CD4-positive, alpha-beta T cell treated with Interleukin-6 for 4 hours (primary cell): ENCODE measurements around the gene GJC2.
"Not testable (repeated sequence)": the region's sequence is repeated elsewhere in the genome, so short reads cannot be mapped to it uniquely, and the experiment has no call there.

ENCODE experiments used
- DNase-seq: peaks from one replicate; pipeline ENCODE4 v3.0.0-alpha.2; 2020; ENCODE audit warnings: mixed read lengths

Gene GJC2

GRCh38 chr1:228173528-228174481 lies 24.1 kb downstream of the GJC2 start:
- DNase-seq = not testable (repeated sequence)

DNA sequence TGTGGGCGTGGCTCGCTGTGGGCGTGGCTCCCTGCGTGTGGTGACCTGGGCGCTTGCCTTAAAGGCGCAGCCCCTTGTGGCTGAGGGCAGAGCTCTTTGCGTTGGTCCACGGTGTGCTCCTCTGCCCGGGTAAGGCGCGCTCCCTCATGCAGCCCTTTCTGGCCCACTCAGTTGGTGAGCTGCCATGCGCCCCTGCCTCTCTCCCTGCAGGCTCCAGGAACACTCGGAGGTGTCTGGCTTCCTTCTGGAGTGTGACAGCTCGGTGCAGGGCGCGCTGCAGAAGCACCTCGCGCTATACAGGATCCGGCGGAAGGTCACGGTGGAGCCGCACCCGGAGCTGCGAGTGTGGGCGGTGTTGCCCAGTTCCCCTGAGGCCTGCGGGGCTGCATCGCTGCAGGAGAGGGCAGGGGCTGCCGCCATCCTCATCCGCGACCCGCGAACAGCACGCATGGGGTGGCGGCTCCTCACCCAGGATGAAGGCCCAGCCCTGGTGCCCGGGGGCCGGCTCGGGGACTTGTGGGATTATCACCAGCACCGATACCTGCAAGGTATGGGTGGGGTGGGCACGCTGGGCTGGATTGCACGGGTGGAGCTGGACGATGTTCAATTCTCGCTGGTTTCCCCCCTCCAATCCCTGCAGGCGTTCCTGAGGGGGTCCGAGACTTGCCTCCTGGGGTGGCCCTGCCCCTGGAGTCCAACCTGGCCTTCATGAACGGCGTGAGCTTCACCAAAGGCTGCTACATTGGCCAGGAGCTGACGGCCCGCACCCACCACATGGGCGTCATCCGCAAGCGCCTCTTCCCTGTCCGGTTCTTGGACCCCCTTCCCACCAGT lies 25.0 kb downstream of the GJC2 start:
- no peak for DNase-seq

DNA sequence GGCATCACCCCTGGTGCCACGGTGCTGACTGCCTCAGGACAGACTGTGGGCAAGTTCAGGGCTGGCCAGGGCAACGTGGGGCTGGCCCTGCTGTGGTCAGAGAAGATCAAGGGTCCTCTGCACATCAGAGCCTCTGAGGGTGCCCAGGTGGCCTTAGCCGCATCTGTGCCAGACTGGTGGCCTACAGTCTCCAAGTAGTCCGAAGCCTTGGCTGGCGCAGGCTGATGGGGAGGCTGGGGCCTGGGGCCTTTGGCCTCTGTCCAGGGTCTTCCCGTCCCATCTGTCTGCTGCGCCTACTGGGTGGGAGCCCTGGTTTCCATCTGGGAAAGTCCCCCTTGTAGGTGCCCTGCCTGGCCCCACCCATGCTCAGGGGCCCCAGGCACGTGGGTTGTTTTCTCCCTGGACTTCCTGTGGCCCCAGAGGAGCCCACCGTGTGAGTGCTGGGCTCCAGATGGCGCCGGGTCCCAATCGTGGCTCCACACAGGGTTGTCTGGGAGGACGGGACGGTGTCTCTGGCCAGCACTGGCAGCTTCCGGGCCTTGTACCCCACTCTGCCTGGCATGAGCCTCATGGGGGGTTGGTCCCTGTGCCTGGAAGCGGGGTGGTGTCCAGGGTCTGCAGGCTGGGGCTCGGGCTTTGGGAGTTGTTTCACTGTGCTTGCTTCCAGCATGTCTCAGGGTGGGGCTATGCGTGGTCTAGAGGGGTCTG lies 25.7 kb downstream of the GJC2 start:
- no peak for DNase-seq

GRCh38 chr1:228176024-228176395 lies 26.3 kb downstream of the GJC2 start:
- no peak for DNase-seq

DNA sequence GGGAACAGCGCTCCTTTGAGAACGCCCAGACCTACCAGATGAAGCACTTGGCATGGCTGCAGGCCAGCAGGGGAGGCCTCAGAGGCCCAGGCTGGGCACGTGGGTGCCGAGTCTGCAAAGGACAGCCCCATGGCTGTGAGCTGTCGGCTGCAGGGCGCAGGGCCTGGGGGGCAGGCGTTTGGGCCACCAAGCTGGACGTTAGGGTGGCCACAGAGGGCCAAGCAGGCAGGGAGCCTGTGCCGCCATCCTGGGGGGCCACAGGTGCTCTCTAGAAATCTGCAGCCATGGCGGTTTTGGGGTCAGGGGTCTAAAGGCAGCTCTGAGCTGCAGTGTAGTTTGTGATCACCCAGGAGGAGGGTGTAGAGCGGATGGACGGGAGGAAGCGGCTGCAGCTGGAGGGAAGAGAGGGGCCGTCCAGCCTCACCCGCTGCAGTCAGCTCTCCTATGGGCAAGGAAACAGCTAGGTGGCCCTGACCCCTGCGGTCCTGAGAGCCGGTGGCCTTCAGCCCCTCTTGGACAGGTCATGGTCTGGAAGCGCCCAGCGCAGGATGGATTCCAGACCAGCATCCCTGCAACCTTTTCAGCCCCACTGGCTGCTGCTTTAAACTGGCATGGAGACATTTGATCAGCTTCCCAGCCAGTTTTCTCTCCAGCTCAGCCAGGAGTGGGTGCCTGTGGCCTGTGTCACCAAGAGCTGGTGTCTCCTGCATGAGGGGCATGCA lies 26.9 kb downstream of the GJC2 start:
- no peak for DNase-seq

GRCh38 chr1:228177183-228177475 lies 27.4 kb downstream of the GJC2 start:
- DNase-seq = no peak

DNA sequence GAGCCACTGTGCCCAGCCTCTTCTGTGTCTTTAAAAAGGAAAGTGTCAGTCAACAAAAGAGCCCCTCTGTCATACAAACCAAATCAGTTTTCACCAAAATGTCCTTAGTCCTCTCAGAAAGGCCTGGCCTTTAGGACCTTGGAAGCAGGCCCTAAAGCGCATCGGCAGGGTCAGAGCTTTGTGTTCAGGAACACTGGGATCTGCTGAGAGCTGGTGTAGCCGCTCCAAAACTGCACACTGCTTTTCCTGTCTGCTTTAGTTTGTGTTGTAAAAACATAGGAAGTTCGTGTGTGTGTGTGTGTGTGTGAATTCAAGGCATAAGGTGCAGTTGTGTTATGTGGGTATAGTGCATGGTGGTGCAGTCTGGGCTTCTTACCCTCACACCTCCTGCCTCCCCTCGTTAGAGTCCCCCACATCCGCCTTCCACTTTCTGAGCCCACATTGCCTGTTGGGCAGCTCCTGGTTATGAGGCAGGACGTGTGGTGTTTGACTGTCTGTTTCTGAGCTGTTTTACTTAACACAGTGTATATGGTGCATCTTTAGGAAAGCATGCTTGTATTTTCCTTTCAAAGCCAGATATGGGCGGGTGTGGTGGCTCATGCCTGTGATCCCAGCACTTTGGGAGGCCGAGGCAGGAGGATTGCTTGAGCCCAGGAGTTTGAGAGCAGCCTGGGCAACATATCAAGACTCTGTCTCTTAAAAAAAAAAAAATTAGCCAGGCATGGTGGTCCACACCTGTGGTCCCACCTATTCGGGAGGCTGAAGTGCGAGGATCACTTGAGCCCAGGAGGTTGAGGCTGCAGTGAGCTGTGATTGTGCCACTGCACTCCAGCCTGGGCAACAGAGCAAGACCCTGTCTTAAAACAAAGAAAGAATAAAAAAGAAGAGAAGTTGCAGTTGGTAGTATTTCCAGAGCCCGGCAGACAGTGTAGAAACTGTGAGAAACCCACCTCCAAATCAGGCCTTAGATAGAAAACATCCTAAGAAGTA lies 28.3 kb downstream of the GJC2 start:
- no peak for DNase-seq

DNA sequence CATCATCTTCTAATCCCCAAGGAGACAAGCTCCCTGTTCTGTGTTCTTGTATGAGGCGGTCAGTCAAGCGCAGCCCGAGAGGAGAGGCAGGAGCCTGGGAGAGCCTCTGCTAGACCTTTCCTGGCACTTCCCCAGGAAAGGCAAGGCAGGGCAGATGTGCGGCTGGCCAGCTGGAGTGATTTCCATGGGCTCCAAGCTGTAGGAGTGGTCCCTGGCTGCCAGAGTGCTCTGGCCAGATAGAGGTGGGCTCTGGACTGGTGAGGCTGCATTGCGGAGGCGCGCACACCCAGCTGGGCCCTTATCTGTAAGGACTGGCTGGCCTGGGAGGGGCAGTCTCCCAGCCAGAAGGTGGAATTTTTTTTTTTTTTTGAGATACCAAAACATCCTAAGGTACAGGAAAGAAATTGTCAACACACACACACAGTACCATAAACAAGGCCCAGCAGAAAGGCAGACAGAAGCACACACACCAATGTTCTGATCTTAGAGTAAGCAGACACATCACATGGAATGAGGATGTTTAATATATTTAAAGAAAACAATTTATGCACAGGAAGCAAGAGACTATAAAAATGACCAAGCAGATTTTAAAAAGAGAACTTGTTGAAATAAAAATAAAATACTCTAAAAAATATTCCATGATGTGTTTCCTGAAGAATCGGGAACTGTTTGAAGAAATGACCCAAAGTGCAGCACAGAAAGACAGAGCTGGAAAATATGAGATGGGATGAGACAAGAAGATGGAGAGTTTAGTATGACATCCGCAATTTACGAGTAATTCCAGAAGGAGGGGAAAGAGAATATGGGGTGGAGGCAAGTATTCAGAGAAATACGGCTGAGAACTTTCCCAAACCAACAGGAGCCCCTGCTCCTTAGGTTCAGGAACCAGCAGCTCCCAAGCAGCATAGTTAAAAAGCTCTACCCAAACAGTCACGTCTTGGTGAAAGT lies 29.3 kb downstream of the GJC2 start:
- DNase-seq = no peak

GRCh38 chr1:228180271-228180958 lies 30.7 kb downstream of the GJC2 start:
- DNase-seq = no peak

DNA sequence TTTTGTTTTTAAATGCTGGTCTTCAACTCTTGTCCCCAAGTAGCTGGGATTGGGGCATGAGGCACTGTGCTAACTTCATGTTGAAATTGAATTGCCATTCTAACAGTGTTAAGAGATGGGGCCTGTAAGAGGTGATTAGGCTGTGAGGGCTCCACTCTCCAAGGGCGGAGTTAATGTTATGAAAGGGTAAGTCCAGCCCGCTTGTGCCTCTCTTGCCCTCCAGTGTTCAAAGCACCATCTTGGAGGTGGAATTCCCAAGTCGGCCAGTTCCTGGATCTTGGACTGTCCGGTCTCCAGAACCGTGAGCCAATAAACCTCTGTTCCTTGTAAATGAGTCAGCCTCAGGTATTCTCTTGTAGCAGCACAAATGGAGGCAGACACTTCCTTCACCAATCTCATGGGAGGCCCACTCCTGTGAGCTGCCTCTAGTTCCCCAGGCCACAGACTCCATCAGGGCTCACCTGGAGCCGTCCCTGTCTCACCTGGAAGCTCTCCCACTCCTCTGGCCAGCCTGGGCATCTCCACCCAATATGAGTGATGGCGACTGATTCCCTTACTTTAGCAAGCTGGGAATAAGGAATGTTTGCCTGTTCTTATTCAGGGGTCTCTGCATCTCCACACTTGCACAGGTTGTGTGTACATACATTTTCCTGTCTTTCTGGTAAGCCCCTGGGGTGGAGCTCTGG lies 31.4 kb downstream of the GJC2 start:
- no peak for DNase-seq

DNA sequence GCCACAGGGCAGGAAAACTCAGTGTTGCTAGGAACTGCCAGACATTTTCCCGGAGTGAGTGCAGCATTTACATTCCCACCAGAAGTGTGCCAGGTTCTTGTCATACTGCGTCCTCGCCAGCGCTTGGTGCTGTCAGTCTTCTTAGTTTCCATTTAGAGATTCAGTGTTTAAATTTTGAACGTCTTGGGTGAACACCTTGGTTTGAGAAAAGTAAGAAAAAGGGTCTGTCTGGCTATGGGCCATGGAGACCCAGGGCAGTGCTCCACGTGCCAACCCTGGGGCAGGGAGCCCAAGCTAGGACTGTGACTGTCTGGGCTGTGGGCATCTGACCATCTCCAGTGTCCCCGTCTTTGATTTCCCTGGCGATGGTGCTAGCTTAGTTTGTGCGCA lies 31.9 kb downstream of the GJC2 start:
- no peak for DNase-seq

DNA sequence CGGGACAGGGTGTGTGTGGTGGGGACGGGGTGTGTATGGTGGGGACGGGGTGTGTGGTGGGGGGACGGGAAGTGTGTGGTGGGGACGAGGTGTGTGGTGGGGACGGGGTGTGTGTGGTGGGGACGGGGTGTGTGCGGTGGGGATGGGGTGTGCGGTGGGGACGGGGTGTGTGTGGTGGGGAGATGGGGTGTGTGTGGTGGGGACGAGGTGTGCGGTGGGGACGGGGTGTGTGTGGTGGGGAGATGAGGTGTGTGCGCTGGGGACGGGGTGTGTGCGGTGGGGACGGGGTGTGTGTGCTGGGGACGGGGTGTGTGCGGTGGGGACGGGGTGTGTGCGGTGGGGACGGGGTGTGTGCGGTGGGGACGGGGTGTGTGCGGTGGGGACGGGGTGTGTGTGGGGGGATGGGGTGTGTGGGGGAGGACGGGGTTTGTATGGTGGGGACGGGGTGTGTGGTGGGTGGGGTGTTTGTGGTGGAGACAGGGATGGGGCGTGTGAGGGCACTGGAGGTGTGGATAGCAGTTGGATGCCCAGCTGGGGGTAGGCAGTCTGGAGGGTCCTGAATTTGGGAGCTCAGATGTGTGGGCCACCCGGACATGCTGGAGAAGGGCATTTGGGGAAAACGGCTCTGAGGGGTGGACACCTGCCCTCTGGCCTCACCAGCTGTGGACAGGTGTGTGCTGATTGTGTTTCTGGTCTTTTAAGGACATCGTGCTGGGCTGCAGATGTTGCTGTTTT lies 32.7 kb downstream of the GJC2 start:
- DNase-seq = no peak

- no peak for DNase-seq
These were observed 34.4 kb downstream of the GJC2 start for GRCh38 chr1:228184152-228184551.

GRCh38 chr1:228185641-228185965 lies 35.9 kb downstream of the GJC2 start:
- DNase-seq = peak; percentile 50

- not testable (repeated sequence) for DNase-seq
These were observed 38.5 kb downstream of the GJC2 start for GRCh38 chr1:228188249-228188648.

DNA sequence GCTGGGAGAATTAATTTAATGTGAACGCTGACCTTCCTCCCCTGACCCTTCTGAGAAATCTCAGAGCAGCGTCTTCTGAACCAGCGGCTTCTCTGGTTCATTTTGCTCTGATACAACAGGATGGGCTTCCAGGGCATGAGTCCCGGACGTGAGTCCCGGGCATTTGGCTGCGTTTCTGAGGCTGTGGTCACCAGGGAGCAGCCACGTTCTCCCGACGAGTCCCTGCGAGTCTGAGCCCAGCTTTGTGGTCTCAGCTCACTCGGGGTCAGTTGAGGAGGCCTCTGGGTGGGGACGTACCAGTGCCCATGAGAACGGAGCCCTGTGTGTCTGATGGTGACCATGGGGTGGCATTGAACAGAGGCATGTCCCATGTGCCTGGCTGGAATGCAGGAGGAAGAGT lies 40.5 kb downstream of the GJC2 start:
- no peak for DNase-seq

DNA sequence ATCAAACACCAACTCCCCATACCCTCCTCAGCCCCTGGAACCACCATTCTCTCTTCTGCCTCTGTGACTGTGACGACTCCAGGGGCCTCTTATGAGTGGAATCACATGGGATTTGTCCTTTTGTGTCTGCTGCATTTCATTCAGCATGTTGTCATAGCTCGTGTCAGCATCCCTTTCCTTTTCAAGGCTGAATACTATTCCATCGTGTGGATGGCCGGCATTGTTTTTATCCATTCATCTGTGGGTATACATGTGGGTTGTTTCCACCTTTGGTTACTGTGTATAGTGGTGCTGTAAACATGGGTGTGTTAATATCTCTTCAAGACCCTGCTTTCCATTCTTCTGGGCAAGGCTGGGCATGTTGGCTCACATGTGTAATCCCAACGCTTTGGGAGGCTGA lies 41.0 kb downstream of the GJC2 start:
- DNase-seq = no peak

- no peak for DNase-seq
These were observed 44.7 kb downstream of the GJC2 start for GRCh38 chr1:228194436-228194835.
